Activated CD8-positive, alpha-beta memory T cell treated with anti-CD3 and anti-CD28 coated beads, Interleukin-2, amount 50 U/mL, for 24 hours (primary cell): ENCODE measurements around the gene KLF17.

Experiments used
- DNase-seq: peaks from one replicate; pipeline ENCODE4 v3.0.0-alpha.2; 2020; ENCODE audit errors: extremely low read depth

The KLF17 gene

DNA sequence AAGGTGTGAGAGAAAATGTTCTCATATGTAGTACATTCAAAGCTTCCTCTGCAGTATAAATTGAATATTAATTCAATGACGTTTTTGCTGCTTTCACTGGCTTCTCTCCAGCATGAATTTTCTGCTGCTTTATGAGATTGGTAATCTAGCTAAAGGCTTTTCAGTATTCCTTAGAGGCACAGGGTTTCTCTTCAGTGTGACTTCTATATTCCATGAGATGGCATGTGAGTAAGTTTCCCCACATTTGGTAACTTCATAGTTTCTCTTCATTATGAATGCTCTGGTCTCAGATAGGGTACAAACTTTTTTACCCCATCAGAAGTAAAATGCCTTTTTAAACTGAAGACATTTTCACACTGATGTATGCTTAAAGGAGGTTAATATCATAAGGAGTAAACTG, 33.2 kb downstream of the KLF17 start:
- no peak for DNase-seq

GRCh38 chr1:44152692-44153091, 34.1 kb downstream of the KLF17 start:
- DNase-seq = no peak

DNA sequence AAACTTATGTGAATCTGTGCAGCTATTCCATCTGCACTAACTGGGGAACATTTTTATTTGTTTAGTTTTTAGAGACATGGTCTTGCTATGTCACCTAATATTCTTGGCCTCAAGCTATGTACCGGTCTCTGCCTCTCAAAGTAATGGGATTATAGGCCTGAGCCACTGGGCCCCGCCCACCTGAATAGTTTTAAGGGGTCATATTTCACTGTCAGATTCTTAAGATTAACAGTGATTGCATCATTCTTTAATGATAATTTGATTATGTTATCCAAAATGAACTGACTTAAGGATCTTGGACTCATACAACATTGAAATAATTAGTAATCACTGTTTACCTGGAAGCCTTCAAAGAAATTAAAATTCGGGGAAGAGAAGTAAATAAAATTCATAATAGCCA, 35.4 kb downstream of the KLF17 start:
- DNase-seq = no peak

DNA sequence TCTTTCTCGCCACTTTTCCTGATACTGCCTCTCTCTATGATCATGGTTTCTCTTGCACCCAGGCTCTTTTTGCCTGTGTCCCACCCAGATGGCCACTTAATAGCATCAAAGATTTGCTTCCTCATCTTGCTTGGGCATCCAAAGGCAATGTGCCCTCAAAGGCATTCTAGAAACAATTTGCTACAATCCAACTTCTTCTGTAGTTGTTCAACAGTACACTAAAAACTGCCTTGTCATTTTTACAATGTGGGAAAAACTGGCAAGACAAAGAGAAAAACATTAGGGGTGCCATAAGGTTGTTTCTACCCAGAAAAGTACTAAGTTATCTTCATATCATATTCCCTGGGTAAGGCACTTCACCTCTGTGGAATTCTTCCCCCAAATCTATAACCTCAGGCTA, 39.3 kb downstream of the KLF17 start:
- no peak for DNase-seq

DNA sequence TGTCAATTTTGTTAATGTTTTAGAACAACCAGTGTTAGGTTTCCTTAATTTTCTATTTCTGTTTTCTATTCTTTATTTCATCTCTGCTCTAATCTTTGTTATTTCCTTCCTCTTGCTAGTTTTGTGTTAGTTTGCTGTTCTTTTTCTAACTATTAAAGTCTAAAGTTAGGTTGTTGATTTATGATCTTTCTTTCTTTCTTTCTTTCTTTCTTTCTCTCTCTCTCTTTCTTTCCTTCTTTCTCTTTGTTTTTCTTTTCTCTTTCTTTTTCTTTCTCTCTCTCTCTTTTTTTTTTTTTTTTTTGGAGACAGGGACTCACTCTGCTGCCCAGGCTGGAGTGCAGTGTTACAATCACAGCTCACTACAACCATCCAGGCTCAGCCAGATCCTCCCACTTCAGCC, 40.2 kb downstream of the KLF17 start:
- no peak for DNase-seq

DNA sequence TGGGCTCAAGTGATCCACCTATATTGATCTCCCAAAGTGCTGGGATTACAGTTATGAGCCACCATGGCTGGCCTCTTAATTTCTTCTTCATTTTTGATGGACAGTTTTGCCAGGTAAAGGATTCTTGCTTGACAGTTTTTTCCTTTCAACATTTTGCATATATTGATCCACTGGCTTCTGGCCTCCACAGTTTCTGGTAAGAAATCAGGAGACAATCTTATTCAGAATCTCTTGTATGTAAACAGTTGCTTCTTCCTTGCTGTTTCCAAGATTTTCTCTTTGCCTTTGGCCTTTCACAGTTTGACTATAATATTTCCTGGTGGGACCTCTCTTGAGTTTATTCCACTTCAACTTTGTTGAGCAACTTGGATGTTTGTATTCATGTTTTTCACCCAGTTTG, 42.9 kb downstream of the KLF17 start:
- DNase-seq = no peak

DNA sequence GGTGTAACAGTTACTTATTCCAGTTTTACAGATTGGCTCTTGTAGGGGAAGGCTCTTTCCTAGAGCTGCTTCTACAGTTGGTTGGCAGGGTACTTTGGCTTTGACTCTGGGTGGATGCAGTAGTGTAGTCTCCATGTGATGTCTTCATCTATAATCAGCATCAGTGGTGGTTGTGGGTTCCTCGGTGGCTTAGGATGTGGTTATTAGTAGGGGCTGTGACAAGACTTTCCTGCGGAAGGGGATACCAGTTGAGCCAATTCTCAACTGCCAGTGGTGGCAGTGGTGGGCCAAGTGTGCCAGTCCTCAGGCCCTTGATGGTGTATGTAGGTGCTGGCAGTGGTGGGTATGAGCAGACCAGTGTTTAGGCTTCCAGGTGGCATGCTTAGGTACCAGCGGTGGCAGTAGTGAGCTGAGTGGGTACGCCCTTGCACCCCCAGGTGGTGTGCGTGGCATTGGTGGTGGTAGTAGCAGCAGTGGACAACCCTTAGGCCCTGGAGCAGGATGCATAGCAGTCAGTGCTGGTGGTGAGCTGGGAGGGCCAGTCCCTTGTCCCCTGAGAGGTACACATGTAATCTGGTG, 50.0 kb downstream of the KLF17 start:
- DNase-seq = no peak

DNA sequence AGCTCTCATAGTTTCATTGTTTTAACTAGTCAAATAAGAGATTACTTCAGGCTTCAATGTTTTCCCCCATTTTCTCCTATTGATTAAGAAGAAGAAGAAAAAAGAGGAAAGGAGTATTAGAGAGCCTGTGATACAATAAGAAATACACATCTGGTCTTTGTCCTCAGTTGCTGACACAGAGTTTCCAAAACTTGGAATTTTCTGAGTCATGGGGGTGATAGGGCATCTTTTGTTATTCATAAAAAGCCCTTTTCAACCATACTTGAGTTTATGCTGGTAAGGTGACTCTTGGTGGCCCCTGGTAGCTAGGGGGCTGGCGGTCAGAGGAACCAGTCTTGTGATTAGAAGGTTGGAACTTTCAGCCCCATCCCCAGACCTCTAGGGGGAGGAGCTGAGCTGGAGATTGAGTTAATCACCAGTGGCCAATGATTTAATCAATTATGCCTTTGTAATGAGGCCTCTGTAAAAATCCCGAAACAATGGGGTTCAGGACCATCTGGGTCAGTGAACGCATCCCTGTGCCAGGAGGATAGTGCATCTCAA, 51.7 kb downstream of the KLF17 start:
- no peak for DNase-seq

- DNase-seq = no peak
These were observed 56.0 kb downstream of the KLF17 start for GRCh38 chr1:44174630-44175029.
